T-helper 22 cell (primary cell): ENCODE data around the gene FAM120A.

Experiments used
- DNase-seq: peaks from one replicate; pipeline ENCODE4 v3.0.0-alpha.2; 2020; ENCODE audit warnings: low read depth

FAM120A gene

DNA sequence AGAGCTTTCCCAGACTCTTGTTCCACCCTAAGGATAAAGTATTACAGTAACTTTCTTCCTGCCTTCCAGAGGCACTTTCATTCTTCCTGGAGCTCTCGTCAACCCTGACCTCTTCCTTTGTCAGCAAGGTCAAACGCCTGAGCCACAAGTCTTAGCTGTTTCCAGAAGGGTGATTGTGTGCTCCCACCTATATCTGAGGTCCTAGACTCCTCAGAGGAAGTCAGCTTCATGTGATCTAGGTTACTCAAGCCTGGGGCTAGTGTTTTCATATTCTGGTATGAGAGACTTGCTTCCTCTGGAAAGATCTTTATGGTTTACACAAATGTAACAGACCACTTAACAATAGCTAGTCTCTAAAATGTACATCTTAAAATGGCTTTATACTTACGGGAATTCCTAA, 5.4 kb upstream of the FAM120A start:
- no peak for DNase-seq

DNA sequence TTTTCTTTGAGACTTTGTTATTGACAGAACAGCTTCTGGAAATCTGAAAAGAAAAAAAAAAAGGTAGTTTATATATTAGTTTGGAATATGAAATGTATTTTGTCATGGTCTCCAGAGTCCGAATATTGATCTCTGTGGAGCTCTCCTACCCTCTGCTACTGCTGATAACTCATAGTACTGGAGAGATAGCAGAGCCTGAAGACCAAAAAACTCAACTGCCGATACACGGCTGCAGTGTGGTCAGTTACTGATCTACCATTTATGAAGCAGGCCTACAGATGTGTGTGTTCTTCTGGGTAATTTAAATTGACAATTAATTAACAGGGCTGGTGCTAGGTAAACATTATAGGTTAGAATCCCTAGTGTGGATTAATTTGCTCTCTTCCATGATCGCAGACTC, 3.8 kb upstream of the FAM120A start:
- no peak for DNase-seq

DNA sequence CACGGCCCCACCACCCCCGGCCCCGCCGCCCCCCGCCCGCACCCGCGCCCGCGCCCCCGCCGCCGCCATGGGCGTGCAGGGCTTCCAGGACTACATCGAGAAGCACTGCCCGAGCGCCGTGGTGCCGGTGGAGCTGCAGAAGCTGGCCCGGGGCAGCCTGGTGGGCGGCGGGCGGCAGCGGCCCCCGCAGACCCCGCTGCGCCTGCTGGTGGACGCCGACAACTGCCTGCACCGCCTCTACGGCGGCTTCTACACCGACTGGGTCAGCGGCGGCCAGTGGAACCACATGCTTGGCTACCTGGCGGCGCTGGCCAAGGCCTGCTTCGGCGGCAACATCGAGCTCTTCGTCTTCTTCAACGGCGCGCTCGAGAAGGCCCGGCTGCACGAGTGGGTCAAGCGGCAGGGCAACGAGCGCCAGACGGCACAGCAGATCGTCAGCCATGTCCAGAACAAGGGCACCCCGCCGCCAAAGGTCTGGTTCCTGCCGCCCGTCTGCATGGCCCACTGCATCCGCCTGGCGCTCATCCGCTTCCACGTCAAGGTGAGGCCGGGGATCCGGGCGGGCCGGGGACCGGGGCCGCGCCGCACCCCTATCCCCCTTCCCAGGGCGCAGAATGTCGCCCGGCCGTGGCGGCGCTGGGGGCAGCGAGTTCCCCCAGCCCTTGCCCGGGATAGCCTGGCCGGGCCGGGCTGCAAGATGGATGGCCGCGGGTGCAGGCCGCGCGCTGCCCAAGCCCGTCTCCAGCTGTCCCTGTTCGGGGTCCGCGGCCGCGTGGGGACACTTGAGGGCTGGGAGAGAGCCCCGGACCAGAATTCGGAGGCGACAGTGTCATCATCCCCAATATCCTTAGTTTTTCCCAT, 594 bp downstream of the FAM120A start:
- peak; percentile 15 for DNase-seq

DNA sequence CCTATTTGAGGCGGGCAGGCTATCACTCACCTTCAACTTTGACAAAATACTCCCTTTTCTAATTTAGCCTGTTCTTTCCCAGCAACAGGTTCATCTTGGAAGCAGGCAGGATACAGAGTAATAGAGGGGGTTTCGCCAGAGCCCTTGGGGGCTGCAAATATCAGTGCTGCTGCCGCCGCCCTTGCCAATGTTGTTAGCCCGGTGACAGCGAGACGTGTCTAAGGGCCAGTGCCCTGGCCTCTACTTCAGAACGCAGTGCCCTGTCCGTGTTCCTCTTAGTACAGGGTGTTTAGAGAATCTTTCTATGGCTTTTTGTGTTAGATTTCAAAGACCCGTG, 1.2 kb downstream of the FAM120A start:
- no peak for DNase-seq

DNA sequence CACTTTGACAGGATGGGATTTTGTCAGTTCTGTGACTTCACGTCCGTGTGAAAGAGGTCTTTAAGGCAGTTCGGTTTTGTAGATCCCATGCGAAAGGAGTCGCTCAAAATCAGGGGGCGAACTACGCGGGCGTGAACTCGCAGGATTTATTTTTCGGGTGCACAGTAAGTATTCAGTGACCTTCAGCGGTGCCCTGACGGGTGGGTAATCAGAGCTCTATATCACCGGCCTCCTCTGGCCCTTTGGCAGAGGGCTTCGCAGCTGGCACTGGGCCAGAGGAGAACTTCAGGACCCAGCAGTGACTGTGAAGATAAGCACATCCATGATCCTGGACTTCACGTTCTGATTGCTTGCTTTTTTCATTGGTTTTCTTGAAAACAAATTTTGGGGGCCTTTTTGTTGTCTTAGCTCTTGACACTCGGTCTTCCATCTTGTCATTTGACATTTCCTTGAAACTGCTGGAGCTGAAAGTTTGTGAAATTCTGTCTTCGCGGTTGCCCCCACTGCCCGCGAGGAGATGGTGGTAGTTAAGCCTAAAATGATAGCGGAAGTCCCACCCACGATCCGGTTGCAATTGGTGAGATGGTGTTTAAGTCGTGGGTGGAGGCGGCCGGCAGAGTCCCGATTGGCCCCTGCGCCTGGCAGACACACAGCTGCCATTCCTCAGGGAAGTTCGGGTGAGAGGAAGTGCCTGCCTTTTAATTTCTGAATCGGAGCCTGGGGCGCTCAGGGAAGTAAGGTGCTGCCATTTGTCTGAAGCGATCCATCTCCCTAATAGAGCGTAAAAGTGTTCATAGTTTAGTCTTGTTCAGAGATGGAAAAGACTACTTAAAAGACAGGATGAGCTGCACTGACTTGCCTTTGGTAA, 1.8 kb downstream of the FAM120A start, which contains the start of gene FAM120AOS:
Gene FAM120AOS (minus strand): TSS at position 535 of the 868 bp plus-strand sequence. CDS start 872 bp downstream, outside the sequence.
- peak; percentile 85 for DNase-seq

DNA sequence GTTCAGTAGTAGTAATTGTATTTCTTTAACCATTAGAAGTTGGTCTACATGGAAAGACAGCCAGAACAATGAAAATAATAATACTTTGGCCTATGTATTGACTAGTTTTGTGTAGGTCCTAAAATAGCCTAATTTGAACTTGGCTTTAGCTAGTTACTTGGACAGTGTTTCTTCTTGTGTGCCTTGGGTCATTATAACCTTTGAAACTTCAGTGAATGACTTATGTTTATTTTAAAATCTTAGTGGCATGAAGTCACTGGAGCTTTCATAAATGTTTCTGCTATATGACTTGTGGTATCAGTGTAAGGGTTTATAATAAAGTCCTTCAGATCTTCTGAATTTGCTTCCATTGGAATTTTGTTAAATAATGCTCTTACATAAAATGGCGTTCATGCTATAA, 4.5 kb downstream of the FAM120A start:
- no peak for DNase-seq

DNA sequence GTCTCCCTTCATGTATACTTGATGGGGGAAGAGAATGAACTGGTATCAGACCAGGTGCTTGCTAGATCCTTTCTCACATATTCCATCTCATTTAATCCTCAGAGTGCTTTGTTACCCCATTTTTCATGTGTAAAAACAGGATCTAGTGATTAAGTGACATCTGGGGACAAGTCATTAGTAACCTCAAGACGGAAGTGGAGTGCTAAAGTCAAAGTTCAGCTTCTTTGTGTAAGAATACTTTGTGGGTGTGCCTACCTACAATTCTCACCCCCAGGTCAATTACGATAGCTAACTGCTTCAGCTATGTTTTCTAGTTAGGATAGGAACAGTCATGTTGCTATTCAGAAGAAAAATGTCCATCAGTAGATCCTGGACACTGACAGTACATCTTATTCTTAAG, 5.0 kb downstream of the FAM120A start:
- DNase-seq, result no peak

DNA sequence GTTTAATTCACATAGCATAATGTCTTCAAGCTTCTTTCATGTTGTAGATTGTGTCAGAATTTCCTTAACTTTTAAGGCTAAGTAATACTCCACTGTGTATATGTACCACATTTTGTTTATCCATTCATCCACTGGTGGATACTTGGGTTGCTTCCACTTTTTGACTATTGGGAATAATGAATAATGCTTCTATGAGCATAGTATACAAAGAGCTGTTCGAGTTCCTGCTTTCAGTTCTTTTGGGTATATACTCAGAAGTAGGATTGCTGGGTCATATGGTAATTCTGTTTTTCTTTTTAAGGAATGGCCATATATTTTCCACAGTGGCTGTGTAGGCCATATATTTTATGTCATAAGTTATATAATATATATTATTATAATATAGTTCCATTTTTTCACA, 5.5 kb downstream of the FAM120A start:
- DNase-seq, result no peak

DNA sequence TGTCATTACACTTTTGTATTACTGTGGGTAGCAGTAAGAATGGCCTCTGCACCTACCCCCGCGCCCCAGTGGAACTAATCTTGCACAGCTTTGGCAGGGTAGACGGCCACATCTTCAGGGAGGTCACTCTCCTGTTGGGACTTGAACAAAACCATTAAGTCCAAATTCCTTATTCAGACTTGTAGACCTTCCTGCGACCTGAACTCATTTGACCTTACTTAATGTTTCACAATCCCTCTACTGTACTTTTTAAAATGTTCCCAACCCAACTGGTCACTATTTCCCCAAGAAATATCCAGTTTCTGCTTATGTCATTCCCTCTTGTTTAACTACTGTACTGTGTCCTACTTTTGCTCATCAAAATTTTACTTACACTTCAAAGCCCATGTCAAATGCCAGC, 7.2 kb downstream of the FAM120A start:
- DNase-seq, result no peak

DNA sequence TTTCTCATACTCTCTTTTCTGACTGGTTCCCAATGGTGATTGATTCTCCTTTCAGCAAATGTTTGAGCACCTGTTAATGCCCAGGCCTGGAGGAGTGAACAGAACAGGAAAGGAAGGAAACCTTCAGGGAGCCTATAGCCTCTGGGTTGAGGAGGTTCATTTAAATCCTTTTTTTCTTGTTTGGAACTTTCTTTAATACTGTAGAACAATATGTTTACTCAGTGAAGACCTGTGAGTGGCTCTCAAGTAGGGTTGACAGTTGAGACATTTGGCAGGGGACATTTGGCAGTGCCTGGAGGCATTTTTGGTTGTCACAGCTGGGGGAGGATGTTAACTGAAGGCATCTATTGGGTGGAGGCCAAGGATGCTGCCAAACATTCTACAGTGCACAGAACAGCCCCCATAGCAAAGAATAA, 8.0 kb downstream of the FAM120A start:
- DNase-seq, result no peak

DNA sequence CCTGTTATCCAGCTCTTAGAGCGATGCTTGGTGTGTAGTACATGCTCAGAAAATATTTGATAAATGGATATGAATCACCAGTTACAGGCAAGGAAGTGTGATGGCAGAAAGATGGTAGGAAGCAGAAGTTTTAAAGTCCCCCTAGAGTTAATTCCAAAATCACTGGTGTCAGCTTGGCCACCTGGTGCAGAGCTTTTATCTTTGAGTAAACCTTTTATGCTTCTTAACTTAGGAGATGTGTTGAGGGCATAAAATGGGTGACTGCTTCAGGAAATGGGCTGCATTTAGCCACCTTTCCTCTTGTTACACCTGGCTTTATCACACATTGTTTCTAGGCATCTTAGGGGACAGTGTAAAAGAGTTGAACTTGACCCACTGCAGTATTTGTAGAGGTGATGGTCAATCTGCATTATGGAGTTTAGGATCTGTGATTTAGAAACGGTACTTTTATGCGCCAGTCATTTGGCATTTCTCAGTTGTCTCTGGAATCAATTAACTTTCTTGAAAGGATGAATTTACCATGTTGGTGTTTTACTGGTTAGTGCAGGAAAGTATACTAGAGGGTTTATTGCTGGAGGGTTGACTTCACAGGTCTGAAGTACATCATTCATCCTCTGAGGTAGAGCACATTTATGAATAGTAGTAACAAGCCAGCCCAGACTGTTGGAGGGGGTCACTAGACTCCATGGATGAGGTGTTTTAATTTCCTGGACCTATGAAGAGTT, 9.4 kb downstream of the FAM120A start:
- no peak for DNase-seq

DNA sequence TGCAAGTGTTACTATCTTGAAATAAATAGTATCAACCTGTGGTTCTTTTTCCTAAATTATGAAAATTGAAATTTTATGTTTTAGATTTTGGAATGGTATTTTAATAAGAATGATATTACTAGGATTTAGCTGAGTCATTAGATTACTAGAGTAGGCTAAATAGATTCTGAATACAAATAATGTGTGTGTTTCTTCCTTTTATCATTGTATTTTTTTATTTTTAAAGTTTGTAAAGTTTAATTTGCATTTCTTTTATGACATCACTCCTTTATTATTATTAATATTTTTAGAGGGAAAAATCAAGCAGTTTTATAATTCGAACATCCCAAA, 9.9 kb downstream of the FAM120A start:
- DNase-seq, result no peak

DNA sequence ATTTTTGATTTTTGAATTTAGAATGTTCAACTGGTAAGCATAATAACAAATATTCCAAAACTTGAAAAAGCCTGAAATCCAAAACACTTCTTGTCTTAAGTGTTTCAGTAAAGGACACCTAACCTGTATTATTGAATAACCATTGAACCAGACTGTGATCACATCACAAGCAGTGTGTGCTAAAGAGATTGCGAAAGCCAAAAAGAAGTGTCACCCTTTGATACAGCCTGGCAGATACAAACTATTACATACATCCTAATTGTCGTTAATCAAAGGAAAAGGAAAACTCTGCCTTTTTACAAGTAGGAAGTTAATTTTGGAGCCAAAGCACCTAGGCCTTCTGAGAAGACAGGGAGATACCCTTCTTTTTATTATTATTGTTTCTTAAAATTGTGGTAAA, 10.3 kb downstream of the FAM120A start:
- DNase-seq, result no peak

DNA sequence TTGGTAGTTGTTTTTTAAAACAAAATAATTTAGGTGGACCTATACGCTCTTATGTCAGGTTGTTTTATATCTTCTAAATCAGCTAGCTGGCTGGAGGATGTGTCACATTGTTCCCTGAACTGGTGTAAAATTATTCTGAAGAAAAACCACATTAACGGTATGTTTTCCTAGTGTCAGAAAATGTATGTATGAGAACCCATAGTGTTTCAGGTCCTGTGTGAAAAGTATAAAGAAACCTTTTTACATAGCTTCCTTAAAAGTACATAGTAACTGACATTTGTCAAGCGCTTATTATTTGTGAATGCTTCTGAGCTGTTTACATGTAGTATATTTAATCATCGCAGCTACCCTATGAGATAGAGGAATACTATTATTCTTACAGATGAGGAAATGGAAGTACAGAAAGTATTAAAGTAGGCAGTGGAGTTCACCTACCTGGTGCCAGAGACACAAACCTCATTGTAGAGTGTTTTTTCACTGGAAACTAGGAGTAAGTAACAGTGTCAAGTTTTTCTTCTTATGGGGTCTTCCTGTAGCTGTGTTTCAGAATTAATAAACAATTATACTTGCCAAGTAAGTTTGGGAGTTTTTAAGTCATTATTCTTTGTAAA, 12.3 kb downstream of the FAM120A start:
- DNase-seq, result no peak

DNA sequence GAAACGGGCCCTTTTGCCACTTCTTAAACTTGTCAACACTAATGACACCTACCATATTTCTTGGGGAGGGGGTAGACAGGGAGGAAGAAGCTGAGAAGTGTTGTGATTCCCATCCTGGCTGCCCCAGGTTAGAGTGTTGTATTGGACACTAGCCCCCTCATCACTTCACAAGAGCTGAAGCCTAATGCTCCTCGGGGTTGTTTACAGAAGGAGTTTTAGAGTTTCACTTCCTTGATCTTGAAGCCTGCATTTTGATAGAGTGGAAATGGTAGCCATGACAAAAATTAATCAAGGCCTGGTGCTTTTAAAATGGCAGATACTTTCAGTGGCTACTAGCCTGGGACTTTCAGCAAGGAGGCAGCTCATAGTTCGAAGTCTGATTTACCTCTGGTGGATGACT, 12.9 kb downstream of the FAM120A start:
- no peak for DNase-seq

DNA sequence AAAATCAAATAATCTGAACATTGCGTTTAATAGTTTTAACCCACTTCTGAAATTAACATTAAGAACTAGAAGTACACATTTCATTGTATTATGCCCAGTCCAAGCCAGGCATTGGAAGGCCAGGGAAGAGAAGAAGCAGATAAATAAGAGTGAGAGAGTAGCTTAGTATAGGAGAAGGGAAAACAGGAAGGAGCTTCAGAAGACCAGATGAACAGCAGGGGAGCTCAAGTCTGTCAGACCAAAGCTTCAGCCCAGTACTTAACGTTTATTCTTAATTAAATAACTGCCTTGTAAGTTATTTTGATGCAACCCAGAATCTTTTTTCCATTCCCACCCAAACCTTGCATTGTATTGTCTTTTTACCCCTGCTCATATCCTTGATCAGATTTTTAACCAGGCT, 13.4 kb downstream of the FAM120A start:
- no peak for DNase-seq

DNA sequence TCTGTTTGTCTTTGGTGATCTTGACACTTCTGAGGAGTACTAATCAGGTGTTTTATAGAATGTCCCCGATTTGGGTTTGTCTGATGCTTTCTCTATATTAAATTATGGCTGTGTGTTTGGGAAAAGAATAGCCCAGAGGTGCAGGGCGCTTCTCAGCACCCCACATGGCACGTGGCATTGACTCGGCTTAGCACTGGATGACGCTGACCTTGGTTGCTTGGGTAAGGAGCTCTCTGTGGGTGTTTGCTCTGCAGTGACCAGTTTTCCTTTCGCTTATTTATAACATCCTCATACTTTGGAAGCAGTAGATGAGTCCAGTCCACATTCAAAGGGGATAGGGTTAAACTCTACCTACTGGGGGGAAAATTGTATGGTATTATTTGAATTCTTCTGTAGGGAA, 14.4 kb downstream of the FAM120A start:
- DNase-seq, result no peak

DNA sequence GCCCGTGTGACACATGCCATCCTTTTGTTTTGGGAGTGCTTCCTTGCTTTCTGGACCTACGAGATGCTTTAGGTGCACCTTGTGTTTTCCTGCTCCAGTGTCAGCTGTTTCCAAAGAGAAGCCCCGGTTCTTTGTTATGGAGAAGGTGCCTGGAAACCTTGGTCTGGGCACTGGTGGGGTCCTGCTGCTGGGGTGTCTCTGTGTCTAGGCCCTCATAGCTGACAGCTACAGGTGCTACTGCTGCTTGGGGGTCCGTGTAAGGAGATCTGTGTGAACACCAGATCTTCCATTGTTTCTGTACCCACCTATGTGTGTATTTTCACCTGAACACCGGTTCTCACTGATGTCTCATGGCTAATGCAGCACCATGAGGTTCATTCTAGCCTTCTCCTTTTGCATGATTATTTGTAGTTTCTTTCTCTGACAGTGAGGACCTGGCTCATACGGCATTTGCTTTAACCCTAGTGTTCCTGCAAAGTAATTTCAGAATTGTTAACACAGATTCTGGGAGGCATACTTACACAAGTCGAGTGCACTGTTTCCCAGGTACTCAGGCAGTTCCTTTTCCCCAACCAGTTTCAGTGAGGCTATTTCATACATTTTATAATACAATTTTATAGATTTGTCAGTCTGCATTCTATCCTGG, 15.1 kb downstream of the FAM120A start:
- DNase-seq, result no peak

DNA sequence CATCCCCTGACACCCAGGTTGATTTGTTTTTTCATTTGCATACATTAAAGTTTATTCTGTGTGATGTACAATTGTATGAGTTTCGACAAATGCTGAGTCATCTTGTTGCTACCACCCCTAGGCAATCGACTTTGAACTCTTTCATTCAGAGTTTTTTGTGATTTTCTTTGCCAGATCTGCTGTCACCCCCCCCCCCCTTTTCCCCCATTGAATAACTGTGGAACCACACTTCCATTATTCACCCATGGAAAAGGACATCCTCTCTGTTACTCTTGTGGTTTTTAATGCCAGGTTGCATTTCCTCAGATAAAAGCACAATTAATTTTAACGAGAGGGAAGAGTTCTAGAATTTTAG, 15.6 kb downstream of the FAM120A start:
- DNase-seq, result no peak

DNA sequence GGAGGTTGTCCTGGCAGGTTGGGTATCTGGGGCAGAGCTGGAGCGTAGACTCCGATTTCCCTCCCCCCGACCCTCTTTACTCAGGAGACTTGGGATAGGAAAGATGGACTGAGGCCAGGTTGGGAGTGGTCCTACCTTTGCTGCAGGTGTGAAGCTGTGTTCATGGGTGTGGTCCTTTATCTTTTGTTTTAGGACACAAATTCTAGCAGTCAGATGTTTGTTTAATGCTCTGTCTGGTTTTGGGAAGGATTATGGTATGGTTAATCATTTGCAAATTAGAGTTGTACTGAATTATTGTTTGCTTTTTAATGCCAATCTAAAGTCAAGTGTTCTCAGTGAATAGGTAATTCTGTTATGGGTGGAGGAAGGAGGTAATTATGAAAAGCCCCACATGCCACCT, 16.0 kb downstream of the FAM120A start:
- DNase-seq, result no peak

DNA sequence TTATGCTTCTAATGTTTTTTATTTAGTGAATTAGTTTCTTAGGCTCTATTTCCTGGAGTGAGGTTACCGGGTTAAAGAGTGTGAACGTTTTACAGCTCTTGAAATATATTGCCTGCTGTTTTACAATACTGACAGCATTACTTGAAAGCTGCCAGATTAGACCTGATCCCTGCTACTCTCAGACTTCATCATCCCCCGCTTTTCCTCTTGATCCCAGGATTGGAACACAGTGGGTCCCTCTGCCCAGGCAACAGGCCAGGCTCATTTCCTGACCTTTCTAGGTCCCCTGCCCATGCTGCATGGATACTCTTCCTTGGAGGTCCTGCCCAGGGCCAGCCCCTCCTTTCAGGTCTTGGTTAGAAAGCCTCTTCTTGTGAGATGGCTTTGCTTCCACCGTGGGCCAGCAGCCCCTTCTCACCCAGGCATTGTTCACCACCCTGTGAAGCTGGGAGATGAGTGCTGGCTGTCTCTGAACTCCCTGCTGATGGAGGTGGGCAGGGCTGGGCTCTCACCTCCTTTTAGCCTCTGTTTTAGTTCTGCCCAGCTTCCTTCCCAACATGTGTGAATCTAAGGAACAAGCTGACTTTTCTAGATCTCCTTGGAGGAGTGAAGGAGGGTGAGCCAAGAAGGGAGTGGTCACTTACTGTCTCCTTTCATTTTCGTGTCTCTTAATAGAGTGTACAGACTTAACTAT, 17.4 kb downstream of the FAM120A start:
- no peak for DNase-seq
